H1 (cell line): Measurements from ENCODE around the gene HMCN1. TPM values are rescaled to one million over a fixed set of nuclear protein-coding genes. Genes with fewer than 3 reads are reported as not detected.

Experiments used
- CTCF ChIA-PET: fragments of 300-600 bp; sonication (Branson Sonifier 250); formaldehyde crosslinking; loops from one replicate; lab custom pipeline; 2021; ENCODE audit not compliant: partially characterized antibody; lab: Charles Lee
- POLR2A ChIA-PET: fragments of 300-600 bp; sonication (Branson Sonifier 250); formaldehyde crosslinking; loops from one replicate; lab custom pipeline; 2021; ENCODE audit warnings: inconsistent platforms; ENCODE audit not compliant: partially characterized antibody; lab: Charles Lee
- DNase-seq, 2 experiments: peaks; one replicate each; pipeline versions ENCODE4 v3.0.0 to v3.0.0-alpha.2; 2010 to 2022; ENCODE audit warnings: low spot score in 2 of 2, low read depth in 1 of 2, mixed read lengths in 1 of 2
- FAIRE-seq: peaks from 2 replicates; lab custom pipeline; 2011; peaks lifted over from hg19 to GRCh38; lab: Jason Lieb, UNC
- H2AFZ ChIP-seq: 2 replicates; pipeline ENCODE4 v1.8.1; 2012; ENCODE audit warnings: low read length, inconsistent platforms
- H2AK5ac ChIP-seq: 2 replicates; pipeline ENCODE4 v1.6.1; 2013; ENCODE audit warnings: low read depth, low read length
- H2BK120ac ChIP-seq: replicated peaks from 2 replicates; pipeline ENCODE3; 2013; ENCODE audit warnings: low read depth, low read length, inconsistent platforms
- H2BK12ac ChIP-seq: 2 replicates; pipeline ENCODE4 v1.6.1; 2013; ENCODE audit warnings: low read depth, low read length
- H2BK15ac ChIP-seq: 2 replicates; pipeline ENCODE4 v1.6.1; 2013; ENCODE audit warnings: low read length
- H2BK20ac ChIP-seq: 2 replicates; pipeline ENCODE4 v1.6.1; 2013; ENCODE audit warnings: low read length
- H2BK5ac ChIP-seq: 2 replicates; pipeline ENCODE4 v1.6.1; 2013; ENCODE audit warnings: low read depth, low read length
- H3K14ac ChIP-seq: 2 replicates; pipeline ENCODE4 v1.6.1; 2013; ENCODE audit warnings: inconsistent platforms; ENCODE audit not compliant: insufficient read length
- H3K18ac ChIP-seq: 2 replicates; pipeline ENCODE4 v1.6.1; 2013; ENCODE audit warnings: low read length; ENCODE audit errors: extremely low read depth
- H3K23ac ChIP-seq: 2 replicates; pipeline ENCODE4 v1.6.1; 2013; ENCODE audit warnings: inconsistent platforms; ENCODE audit not compliant: insufficient read length
- H3K23me2 ChIP-seq: 2 replicates; pipeline ENCODE4 v1.6.1; 2013; ENCODE audit warnings: low read depth, low read length
- H3K27ac ChIP-seq: 2 replicates; pipeline ENCODE4 v1.6.1; 2011; ENCODE audit warnings: low read depth, low read length, inconsistent platforms
- H3K27me3 ChIP-seq, 4 experiments: replicated peaks in 1 of 4; 1 replicate in 1 of 4; 2 replicates in 3 of 4; pipeline versions ENCODE4 v1.6.1 to v1.8.1; 2011 to 2013; ENCODE audit warnings: low read length in 3 of 4, mild to moderate bottlenecking in 3 of 4, inconsistent platforms in 2 of 4, mixed read lengths in 2 of 4, moderate library complexity in 1 of 4; ENCODE audit not compliant: control insufficient read depth in 3 of 4, insufficient read depth in 3 of 4; ENCODE audit errors: extremely low read depth in 1 of 4
- H3K36me3 ChIP-seq, 4 experiments: 2 replicates each; pipeline versions ENCODE4 v1.6.1 to v1.8.1; 2011 to 2013; ENCODE audit warnings: mild to moderate bottlenecking in 4 of 4, low read length in 3 of 4, moderate library complexity in 2 of 4, control low read depth in 1 of 4, inconsistent platforms in 1 of 4; ENCODE audit not compliant: insufficient read depth in 4 of 4, control insufficient read depth in 2 of 4
- H3K4ac ChIP-seq: replicated peaks from 2 replicates; pipeline ENCODE3; 2013; ENCODE audit warnings: low read length, low read depth, mixed read lengths, inconsistent platforms; ENCODE audit not compliant: insufficient read length
- H3K4me1 ChIP-seq, 4 experiments: replicated peaks in 1 of 4; 1 replicate in 1 of 4; 2 replicates in 3 of 4; pipeline versions ENCODE4 v1.6.1 to v1.8.1; 2011 to 2013; ENCODE audit warnings: low read length in 3 of 4, inconsistent platforms in 2 of 4, mixed read lengths in 1 of 4; ENCODE audit not compliant: insufficient read depth in 4 of 4, control insufficient read depth in 3 of 4
- H3K4me2 ChIP-seq, 2 experiments: 2 replicates each; pipeline versions ENCODE4 v1.6.1 to v1.8.1; 2011 to 2013; ENCODE audit warnings: low read depth in 2 of 2, low read length in 2 of 2, control low read depth in 1 of 2, inconsistent platforms in 1 of 2, mild to moderate bottlenecking in 1 of 2; ENCODE audit not compliant: insufficient read depth in 1 of 2
- H3K4me3 ChIP-seq, 4 experiments: fragments of 200-600, 300-600 bp in 1 of 4; sonication (generic), shearing (Covaris generic), sonication (Bioruptor Twin) in 1 of 4; 2 replicates each; pipeline versions ENCODE4 v1.5.1 to v1.8.1; 2011 to 2016; ENCODE audit warnings: low read length in 4 of 4, low read depth in 3 of 4, control low read depth in 2 of 4, inconsistent platforms in 2 of 4, mild to moderate bottlenecking in 2 of 4, mixed read lengths in 1 of 4, moderate library complexity in 1 of 4; ENCODE audit not compliant: insufficient read depth in 2 of 4; ENCODE audit errors: extremely low read depth in 1 of 4
- H3K56ac ChIP-seq: replicated peaks from 2 replicates; pipeline ENCODE3; 2013; ENCODE audit warnings: low read depth, mild to moderate bottlenecking, mixed read lengths, low read length, inconsistent platforms; ENCODE audit not compliant: insufficient read length
- H3K79me1 ChIP-seq: 2 replicates; pipeline ENCODE4 v1.6.1; 2013; ENCODE audit warnings: low read depth, low read length, control low read depth
- H3K79me2 ChIP-seq, 2 experiments: 2 replicates each; pipeline versions ENCODE4 v1.6.1 to v1.8.1; 2012 to 2013; ENCODE audit warnings: low read length in 2 of 2, mild to moderate bottlenecking in 2 of 2, inconsistent platforms in 1 of 2; ENCODE audit not compliant: insufficient read depth in 2 of 2, control insufficient read depth in 1 of 2
- H3K9ac ChIP-seq, 4 experiments: replicated peaks in 1 of 4; 1 replicate in 1 of 4; 2 replicates in 3 of 4; pipeline versions ENCODE4 v1.6.1 to v1.8.1; 2011 to 2013; ENCODE audit warnings: low read depth in 3 of 4, low read length in 3 of 4, control low read depth in 2 of 4, mild to moderate bottlenecking in 2 of 4, moderate library complexity in 2 of 4, inconsistent platforms in 1 of 4; ENCODE audit errors: extremely low read depth in 1 of 4
- H3K9me3 ChIP-seq, 2 experiments: 2 replicates each; pipeline versions ENCODE4 v1.6.1 to v1.8.1; 2012 to 2013; ENCODE audit warnings: mild to moderate bottlenecking in 2 of 2, moderate library complexity in 2 of 2, control low read depth in 1 of 2, inconsistent platforms in 1 of 2, low read depth in 1 of 2, low read length in 1 of 2, mixed read lengths in 1 of 2; ENCODE audit not compliant: insufficient read depth in 2 of 2
- H4K20me1 ChIP-seq, 2 experiments: replicated peaks in 1 of 2; 2 replicates each; pipeline versions ENCODE3 to v1.8.1; 2011 to 2013; ENCODE audit warnings: inconsistent platforms in 2 of 2, low read length in 2 of 2, mild to moderate bottlenecking in 1 of 2; ENCODE audit not compliant: insufficient read depth in 2 of 2, control insufficient read depth in 1 of 2
- H4K5ac ChIP-seq: 2 replicates; pipeline ENCODE4 v1.6.1; 2013; ENCODE audit warnings: low read length, low read depth, mixed read lengths, inconsistent platforms; ENCODE audit not compliant: insufficient read length
- H4K8ac ChIP-seq: 2 replicates; pipeline ENCODE4 v1.8.0; 2013; ENCODE audit warnings: mild to moderate bottlenecking, moderate library complexity, low read length, inconsistent platforms; ENCODE audit not compliant: insufficient read depth; ENCODE audit errors: extremely low read depth
- H4K91ac ChIP-seq: replicated peaks from 2 replicates; pipeline ENCODE3; 2013; ENCODE audit warnings: low read length, mixed read lengths, inconsistent platforms; ENCODE audit not compliant: insufficient read length
- ASH2L ChIP-seq: fragments of 200-600, 300-600 bp; sonication (generic); IDR thresholded peaks from one replicate; pipeline ENCODE4 v1.7.1; 2017; ENCODE audit warnings: low read length
- CHD1 ChIP-seq: IDR thresholded peaks from 2 replicates; pipeline ENCODE4 v1.6.1; 2012; ENCODE audit warnings: low read depth, low read length, improper control_type of control experiment
- EP300 ChIP-seq, 2 experiments: IDR thresholded peaks; 1 replicate in 1 of 2; 2 replicates in 1 of 2; pipeline ENCODE4 v1.6.1; 2011 to 2012; ENCODE audit warnings: low read depth in 2 of 2, low read length in 2 of 2, mild to moderate bottlenecking in 2 of 2, borderline replicate concordance in 1 of 2, inconsistent platforms in 1 of 2, moderate library complexity in 1 of 2
- HDAC6 ChIP-seq: IDR thresholded peaks from one replicate; pipeline ENCODE4 v1.7.1; 2012; ENCODE audit warnings: low read depth, mild to moderate bottlenecking, inconsistent platforms, low read length, moderate library complexity
- KDM1A ChIP-seq: fragments of 200-600, 300-600 bp; sonication (generic); IDR thresholded peaks from 2 replicates; pipeline ENCODE4 v1.7.1; 2016; ENCODE audit warnings: mild to moderate bottlenecking, low read length, borderline replicate concordance
- TAF7 ChIP-seq: optimal IDR thresholded peaks from 2 replicates; pipeline ENCODE3; 2011; ENCODE audit warnings: low read depth, mild to moderate bottlenecking, inconsistent platforms, low read length, moderate library complexity, borderline replicate concordance
- WGBS, 2 experiments: shearing (Covaris generic) in 1 of 2; methylation state at CpG; one replicate each; pipeline versions ENCODE4 v1.1.6 to v1.1.7; 2013 to 2015; ENCODE audit warnings: low lambda C conversion rate in 2 of 2, mixed read lengths in 2 of 2, inconsistent platforms in 1 of 2, low coverage in 1 of 2, missing lambda C conversion rate in 1 of 2; ENCODE audit not compliant: insufficient replicate concordance in 2 of 2, insufficient coverage in 1 of 2, insufficient read length in 1 of 2; ENCODE audit errors: extremely low coverage in 1 of 2, missing lambda C conversion rate in 1 of 2; 5-methylcytosine and 5-hydroxymethylcytosine counted together
- polyA plus RNA-seq, 7 experiments: library from polyadenylated mRNA; depleted of rRNA in 3 of 7; stranded (reverse) in 5 of 7; unstranded in 2 of 7; fragments of >200 nt in 5 of 7; fragments of 200-250 nt in 2 of 7; gene quantifications; 1 replicate in 5 of 7; 2 replicates in 1 of 7; 4 replicates in 1 of 7; pipeline versions ENCODE4 v1.2.1 to v1.2.3, GENCODE V29; 2011 to 2013; ENCODE audit warnings: missing spikeins in 2 of 7, mixed read lengths in 2 of 7
- total RNA-seq: library from RNA; stranded (reverse); fragmentation: NEBNext Ultra II Directional; extraction: Animal tissue kit (Norgen Biotek cat#: 25700); gene quantifications from 2 replicates; pipeline ENCODE4 v1.2.1, GENCODE V29; 2021
- TF ChIP-seq, protein P1 (sequence below): IDR thresholded peaks from 2 replicates; pipeline ENCODE4 v1.6.1; 2011; ENCODE audit warnings: low read length, improper control_type of control experiment
- TF ChIP-seq, protein P2 (sequence below): IDR thresholded peaks from 2 replicates; pipeline ENCODE4 v1.6.1; 2012; ENCODE audit warnings: low read length, inconsistent platforms

The HMCN1 gene
- total and polyA plus RNA-seq, 2 of the 8 experiments (the other 6 are each of a cell fraction or from before 2014, with no cell fraction given): 13.8 to 14.6 TPM

DNA sequence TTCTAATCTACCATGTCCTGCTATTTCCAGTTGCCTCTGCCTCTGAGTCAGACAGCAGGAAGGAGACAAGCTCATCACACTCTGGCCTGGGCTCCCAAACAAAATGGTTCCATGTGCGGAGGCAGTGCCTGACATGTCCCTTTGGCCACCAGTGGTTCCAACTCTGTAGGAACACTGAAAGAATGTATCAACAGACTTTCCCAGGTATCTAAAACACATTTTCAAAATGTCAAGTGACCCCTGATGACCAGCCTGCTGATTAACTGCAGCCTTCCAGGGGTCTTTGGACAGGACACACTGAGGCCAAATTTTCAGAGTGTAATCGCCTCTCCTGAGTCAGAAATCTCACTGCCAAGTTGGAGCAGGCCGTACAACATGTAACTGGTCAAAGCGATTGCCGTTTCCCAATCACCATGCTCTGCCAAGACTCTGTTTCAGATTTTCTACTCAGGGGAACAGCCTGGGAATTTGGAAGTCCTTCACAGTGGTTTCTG is 468.1 kb downstream of the HMCN1 start:
- H3K9me3 ChIP-seq: no peaks in the 10 kb centered on the region
- H3K4me2 ChIP-seq: no peak overlapping the region
- H3K27me3 ChIP-seq: no peaks in the 10 kb centered on the region
- no peak overlapping the region for H3K56ac ChIP-seq
- H3K79me2 ChIP-seq: no peaks in the 10 kb centered on the region
- H3K23me2 ChIP-seq: no peaks in the 10 kb centered on the region
- H3K79me1 ChIP-seq: no peaks in the 10 kb centered on the region
- no peak overlapping the region for H2AFZ ChIP-seq
- H3K36me3 ChIP-seq: no peaks in the 10 kb centered on the region
- no peak overlapping the region for H4K91ac ChIP-seq
- no peak overlapping the region for H3K18ac ChIP-seq
- no peak overlapping the region for H2AK5ac ChIP-seq
- H3K4me1 ChIP-seq: peaks cover 0 to 7% (median 4%) of the 10 kb centered on the region in 4 experiments; a peak in 4 of 7 replicates
- no peak overlapping the region for H2BK12ac ChIP-seq
- no peak overlapping the region for H3K14ac ChIP-seq
- H2BK20ac ChIP-seq: no peak overlapping the region
- FAIRE-seq (no peak), DNase-seq (no peak)
- no peak overlapping the region for H2BK120ac ChIP-seq
- no peak overlapping the region for H4K5ac ChIP-seq
- H4K20me1 ChIP-seq: no peaks in the 10 kb centered on the region
- POLR2A ChIA-PET: no interaction called here
- H3K4ac ChIP-seq: no peak overlapping the region
- H2BK5ac ChIP-seq: no peak overlapping the region
- no peak overlapping the region for H3K9ac ChIP-seq
- no peak overlapping the region for H3K27ac ChIP-seq
- no peak overlapping the region for H4K8ac ChIP-seq
- no peak overlapping the region for H3K4me3 ChIP-seq
- TF ChIP-seq, protein P1, sequence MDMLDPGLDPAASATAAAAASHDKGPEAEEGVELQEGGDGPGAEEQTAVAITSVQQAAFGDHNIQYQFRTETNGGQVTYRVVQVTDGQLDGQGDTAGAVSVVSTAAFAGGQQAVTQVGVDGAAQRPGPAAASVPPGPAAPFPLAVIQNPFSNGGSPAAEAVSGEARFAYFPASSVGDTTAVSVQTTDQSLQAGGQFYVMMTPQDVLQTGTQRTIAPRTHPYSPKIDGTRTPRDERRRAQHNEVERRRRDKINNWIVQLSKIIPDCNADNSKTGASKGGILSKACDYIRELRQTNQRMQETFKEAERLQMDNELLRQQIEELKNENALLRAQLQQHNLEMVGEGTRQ: no peak
- TF ChIP-seq EP300 (IDR thresholded peaks at IDR 0.05; ENCODE audit: borderline replicate concordance in 1 of 2, low read depth in 2 of 2, low read length in 2 of 2): no peak
- TF ChIP-seq CHD1: no peak
- TF ChIP-seq ASH2L: no peak
- no peak for TF ChIP-seq KDM1A
- no peak for TF ChIP-seq HDAC6
- TF ChIP-seq, protein P2, sequence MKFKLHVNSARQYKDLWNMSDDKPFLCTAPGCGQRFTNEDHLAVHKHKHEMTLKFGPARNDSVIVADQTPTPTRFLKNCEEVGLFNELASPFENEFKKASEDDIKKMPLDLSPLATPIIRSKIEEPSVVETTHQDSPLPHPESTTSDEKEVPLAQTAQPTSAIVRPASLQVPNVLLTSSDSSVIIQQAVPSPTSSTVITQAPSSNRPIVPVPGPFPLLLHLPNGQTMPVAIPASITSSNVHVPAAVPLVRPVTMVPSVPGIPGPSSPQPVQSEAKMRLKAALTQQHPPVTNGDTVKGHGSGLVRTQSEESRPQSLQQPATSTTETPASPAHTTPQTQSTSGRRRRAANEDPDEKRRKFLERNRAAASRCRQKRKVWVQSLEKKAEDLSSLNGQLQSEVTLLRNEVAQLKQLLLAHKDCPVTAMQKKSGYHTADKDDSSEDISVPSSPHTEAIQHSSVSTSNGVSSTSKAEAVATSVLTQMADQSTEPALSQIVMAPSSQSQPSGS: no peak
- TF ChIP-seq TAF7: no peak
- CTCF ChIA-PET: interaction anchor here (0.8 to 2.0 kb wide), 4 partner anchors 10 to 468 kb away, joined by 3 to 6 read pairs (median 4); partner anchors contain the start of gene HMCN1
- no peak overlapping the region for H3K23ac ChIP-seq
- 95% methylated on average over 5 of the region's 5 CpGs; no CpG with 5 or more reads in 1 of the 2 experiments for WGBS, 2 experiments
- H2BK15ac ChIP-seq: no peak overlapping the region
